Measurements from ENCODE around the gene PLXDC2. TPM values are rescaled to one million over a fixed set of nuclear protein-coding genes. Genes with fewer than 3 reads are reported as not detected.

Gene PLXDC2
- total and polyA plus RNA-seq, 2 experiments from 2014 or later: 13.5 to 19.4 TPM

GRCh38 chr10:20105931-20106330 lies 289.7 kb downstream of the PLXDC2 start:
- ATAC-seq: no peak
- Mint-ChIP-seq H3K9me3 (no peaks in the 10 kb centered on the region), H3K4me1 (peaks cover 17% of the 10 kb centered on the region; the same call in 2 of the 3 replicates), H3K36me3 (ENCODE audit: low read depth) (no peaks in the 10 kb centered on the region), H3K27me3 (ENCODE audit: insufficient read depth, low read depth, poor library complexity) (peaks cover 4% of the 10 kb centered on the region), H3K27ac (no peak overlapping the region), H3K4me3 (no peak overlapping the region)
- H3K27ac ChIP-seq (ENCODE audit: low read depth): no peak overlapping the region
- no peak overlapping the region for H3K4me3 ChIP-seq
- H3K4me2 ChIP-seq: no peak overlapping the region
- H3K27me3 ChIP-seq (ENCODE audit: insufficient read depth): no peaks in the 10 kb centered on the region
- peaks cover 3% of the 10 kb centered on the region for H3K79me2 ChIP-seq (replicated peaks; ENCODE audit: insufficient read depth)
- no peaks in the 10 kb centered on the region for H3F3A ChIP-seq (replicated peaks; ENCODE audit: low read depth)
- H3K9me2 ChIP-seq (ENCODE audit: insufficient read depth): no peaks in the 10 kb centered on the region
- H4K20me1 ChIP-seq (replicated peaks; ENCODE audit: insufficient read depth): no peaks in the 10 kb centered on the region
- DNase-seq (ENCODE audit: low spot score): no peak
- H2AFZ ChIP-seq: no peak overlapping the region
- H3K36me3 ChIP-seq (ENCODE audit: insufficient read depth): no peaks in the 10 kb centered on the region
- TF ChIP-seq POLR2AphosphoS5 (IDR thresholded peaks at IDR 0.05; ENCODE audit: low read depth) (no peak), JUNB (IDR thresholded peaks at IDR 0.05; ENCODE audit: unreplicated experiment) (no peak), ZNF462 (CRISPR knock-in tag; IDR thresholded peaks at IDR 0.05) (no peak), ZNF114 (CRISPR knock-in tag; IDR thresholded peaks at IDR 0.05) (no peak), NANOG (IDR thresholded peaks at IDR 0.05; ENCODE audit: borderline replicate concordance) (no peak), EZH2phosphoT487 (IDR thresholded peaks at IDR 0.05; ENCODE audit: unreplicated experiment) (no peak), EZH2 (IDR thresholded peaks at IDR 0.05; ENCODE audit: low read depth, unreplicated experiment) (no peak), REST (IDR thresholded peaks at IDR 0.05; ENCODE audit: unreplicated experiment) (no peak), CREB1 (CRISPR knock-in tag; IDR thresholded peaks at IDR 0.05; ENCODE audit: low read depth) (no peak), ZNF331 (CRISPR knock-in tag; IDR thresholded peaks at IDR 0.05; ENCODE audit: low read depth) (no peak)
- TF ChIP-seq, protein P1, sequence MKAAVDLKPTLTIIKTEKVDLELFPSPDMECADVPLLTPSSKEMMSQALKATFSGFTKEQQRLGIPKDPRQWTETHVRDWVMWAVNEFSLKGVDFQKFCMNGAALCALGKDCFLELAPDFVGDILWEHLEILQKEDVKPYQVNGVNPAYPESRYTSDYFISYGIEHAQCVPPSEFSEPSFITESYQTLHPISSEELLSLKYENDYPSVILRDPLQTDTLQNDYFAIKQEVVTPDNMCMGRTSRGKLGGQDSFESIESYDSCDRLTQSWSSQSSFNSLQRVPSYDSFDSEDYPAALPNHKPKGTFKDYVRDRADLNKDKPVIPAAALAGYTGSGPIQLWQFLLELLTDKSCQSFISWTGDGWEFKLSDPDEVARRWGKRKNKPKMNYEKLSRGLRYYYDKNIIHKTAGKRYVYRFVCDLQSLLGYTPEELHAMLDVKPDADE (IDR thresholded peaks at IDR 0.05): no peak
- TF ChIP-seq, protein P2, sequence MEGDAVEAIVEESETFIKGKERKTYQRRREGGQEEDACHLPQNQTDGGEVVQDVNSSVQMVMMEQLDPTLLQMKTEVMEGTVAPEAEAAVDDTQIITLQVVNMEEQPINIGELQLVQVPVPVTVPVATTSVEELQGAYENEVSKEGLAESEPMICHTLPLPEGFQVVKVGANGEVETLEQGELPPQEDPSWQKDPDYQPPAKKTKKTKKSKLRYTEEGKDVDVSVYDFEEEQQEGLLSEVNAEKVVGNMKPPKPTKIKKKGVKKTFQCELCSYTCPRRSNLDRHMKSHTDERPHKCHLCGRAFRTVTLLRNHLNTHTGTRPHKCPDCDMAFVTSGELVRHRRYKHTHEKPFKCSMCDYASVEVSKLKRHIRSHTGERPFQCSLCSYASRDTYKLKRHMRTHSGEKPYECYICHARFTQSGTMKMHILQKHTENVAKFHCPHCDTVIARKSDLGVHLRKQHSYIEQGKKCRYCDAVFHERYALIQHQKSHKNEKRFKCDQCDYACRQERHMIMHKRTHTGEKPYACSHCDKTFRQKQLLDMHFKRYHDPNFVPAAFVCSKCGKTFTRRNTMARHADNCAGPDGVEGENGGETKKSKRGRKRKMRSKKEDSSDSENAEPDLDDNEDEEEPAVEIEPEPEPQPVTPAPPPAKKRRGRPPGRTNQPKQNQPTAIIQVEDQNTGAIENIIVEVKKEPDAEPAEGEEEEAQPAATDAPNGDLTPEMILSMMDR (conservative IDR thresholded peaks at IDR 0.05; ENCODE audit: low read depth in 2 of 2): no peak
- no peaks in the 10 kb centered on the region for H3K4me1 ChIP-seq (ENCODE audit: insufficient read depth)
